ENCODE data around the gene CEP152.

- TF ChIP-seq CTCF (IDR thresholded peaks at IDR 0.05), result no peak
- TF ChIP-seq POLR2A (IDR thresholded peaks at IDR 0.05), result no peak
Measured at GRCh38 chr15:48823237-48823636, 12.4 kb upstream of the CEP152 start.

Data from right lobe of liver (tissue), 4 donors.